Heart left ventricle (tissue), 16 donors: ENCODE measurements around the gene PTPRN2. TPM values are rescaled to one million over a fixed set of nuclear protein-coding genes. Genes with fewer than 3 reads are reported as not detected.

Experiments used
- ATAC-seq, 4 donors: fragments of 200-7000 bp; cut with Tn5 transposase; one replicate each; pipeline ENCODE4 v1.9.1; 2020 to 2022; ENCODE audit warnings: moderate library complexity in 4 of 4, mild to moderate bottlenecking in 3 of 4, moderate number of reproducible peaks in 1 of 4
- DNase-seq, 5 donors: peaks; one replicate each; pipeline ENCODE4 v3.0.0-alpha.2; 2020
- H3K27ac ChIP-seq, 12 donors: fragments of 200-600 bp; sonication (generic) in 4 of 12; one replicate each; pipeline versions ENCODE4 v1.5.0 to v1.8.0; 2016 to 2022; ENCODE audit warnings: mild to moderate bottlenecking in 2 of 12
- H3K27me3 ChIP-seq, 9 donors: fragments of 200-600 bp; sonication (generic) in 2 of 9; one replicate each; pipeline versions ENCODE4 v1.5.1 to v1.8.0; 2016 to 2022; ENCODE audit warnings: mild to moderate bottlenecking in 3 of 9
- H3K36me3 ChIP-seq, 9 donors: fragments of 200-600 bp; sonication (generic) in 2 of 9; one replicate each; pipeline versions ENCODE4 v1.5.0 to v1.8.0; 2018 to 2022; ENCODE audit warnings: mild to moderate bottlenecking in 2 of 9
- H3K4me1 ChIP-seq, 12 donors: fragments of 200-600 bp; sonication (generic) in 4 of 12; one replicate each; pipeline versions ENCODE4 v1.5.0 to v1.8.0; 2016 to 2022; ENCODE audit warnings: mild to moderate bottlenecking in 3 of 12
- H3K4me3 ChIP-seq, 12 donors: fragments of 200-600 bp; sonication (generic) in 4 of 12; one replicate each; pipeline versions ENCODE4 v1.5.0 to v1.8.0; 2017 to 2022; ENCODE audit warnings: mild to moderate bottlenecking in 9 of 12, moderate library complexity in 4 of 12
- H3K9me3 ChIP-seq, 12 donors: fragments of 200-600 bp; sonication (generic) in 4 of 12; one replicate each; pipeline versions ENCODE4 v1.5.0 to v1.8.0; 2016 to 2022; ENCODE audit warnings: mild to moderate bottlenecking in 1 of 12
- POLR2A ChIP-seq, 2 donors: fragments of 450-650 bp; IDR thresholded peaks; one replicate each; pipeline ENCODE4 v1.6.1; 2017; ENCODE audit warnings: antibody characterized with exemption in 2 of 2, mild to moderate bottlenecking in 2 of 2, moderate library complexity in 2 of 2
- WGBS, 4 donors: extraction: QIAGEN DNeasy Blood & Tissue Kit in 2 of 4; methylation state at CpG; one replicate each; pipeline versions ENCODE4 v1.1.5 to v1.1.7; 2013 to 2018; 5-methylcytosine and 5-hydroxymethylcytosine counted together
- intact Hi-C, 10 donors: fragments of 100-400 bp; cut with DNase I; formaldehyde crosslinking; loops; one replicate each; pipeline versions ENCODE4 v1.11.1 to v1.14.2; 2022
- polyA plus RNA-seq, 2 donors: library from polyadenylated mRNA; stranded (reverse); fragments of 200-250 nt; gene quantifications; one replicate each; pipeline ENCODE4 v1.2.3, GENCODE V29; 2013
- total RNA-seq, 9 donors: library from RNA; depleted of rRNA in 2 of 9; stranded (reverse); fragments of >200 nt in 2 of 9; fragmentation: NEBNext Ultra II Directional in 3 of 9; extraction: Animal tissue kit (Norgen Biotek cat#: 25700) in 3 of 9; gene quantifications; one replicate each; pipeline versions ENCODE4 v1.1.0 to v1.2.4, GENCODE V29; 2016 to 2023
- TF ChIP-seq, protein P1 (sequence below), 12 donors: fragments of 200-600 bp; sonication (generic) in 4 of 12; IDR thresholded peaks; one replicate each; pipeline versions ENCODE4 v1.5.0 to v1.8.0; 2018 to 2022; ENCODE audit warnings: antibody characterized with exemption in 12 of 12, mild to moderate bottlenecking in 5 of 12
- donor health status: ischemic (EF 13 %, LVEDD 7.1; RV severe dilation, severe dysfunction).
- donor health status: healthy with polysubstance abuse.
- donor health status: DM: no; HTN: yes; CAD: no.
- donor health status: DM: no; HTN: no; CAD: no.
- donor health status: ischemic (EF 25% LVEDD 6.9; RV normal size, moderate dysfunction).
- donor health status: ischemic (EF 25% LVEDD 5.7; RV mildly dilated, moderate dysfunction).
- donor health status: healthy.
- donor health status: DM: yes; HTN: yes; CAD: no.
- donor health status: ischemic (EF 35%, LVEDD 5.7; RV mildly dilated, moderate dysfunction).
- donor health status: nonischemic (EF 11% LVEDD 7.7; RV severe dilation, severe dysfunction).
- donor health status: DM: yes; HTN: yes; CAD: no.
- donor health status: PGD.
- donor health status: ischemic (EF 29% LVEDD 5.4; RV normal size, mild dysfunction).
- donor health status: nonischemic (EF 23%, LVEDD 6.1; RV moderate dilation, normal function).

PTPRN2 gene
- total and polyA plus RNA-seq, 11 donors, result 0.61 to 2.3 (median 1.3) TPM

DNA sequence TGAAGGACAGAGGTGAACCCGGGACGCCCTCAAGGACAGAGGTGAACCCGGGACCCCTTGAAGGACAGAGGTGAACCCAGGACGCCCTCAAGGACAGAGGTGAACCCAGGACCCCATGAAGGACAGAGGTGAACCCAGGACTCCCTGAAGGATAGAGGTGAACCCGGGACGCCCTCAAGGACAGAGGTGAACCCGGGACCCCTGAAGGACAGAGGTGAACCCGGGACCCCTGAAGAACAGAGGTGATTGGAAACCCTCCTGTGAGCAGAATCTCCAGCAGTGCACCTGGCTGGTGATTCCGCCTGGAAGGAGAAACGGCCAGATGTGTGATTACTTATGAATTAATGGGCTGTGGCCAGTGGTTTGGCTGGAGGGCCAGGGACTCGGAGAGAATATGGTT lies 272.3 kb downstream of the PTPRN2 start:
- intact Hi-C loops, result no loop called here
- no peak for DNase-seq
- TF ChIP-seq POLR2A (IDR thresholded peaks at IDR 0.05), result no peak
- TF ChIP-seq, protein P1, sequence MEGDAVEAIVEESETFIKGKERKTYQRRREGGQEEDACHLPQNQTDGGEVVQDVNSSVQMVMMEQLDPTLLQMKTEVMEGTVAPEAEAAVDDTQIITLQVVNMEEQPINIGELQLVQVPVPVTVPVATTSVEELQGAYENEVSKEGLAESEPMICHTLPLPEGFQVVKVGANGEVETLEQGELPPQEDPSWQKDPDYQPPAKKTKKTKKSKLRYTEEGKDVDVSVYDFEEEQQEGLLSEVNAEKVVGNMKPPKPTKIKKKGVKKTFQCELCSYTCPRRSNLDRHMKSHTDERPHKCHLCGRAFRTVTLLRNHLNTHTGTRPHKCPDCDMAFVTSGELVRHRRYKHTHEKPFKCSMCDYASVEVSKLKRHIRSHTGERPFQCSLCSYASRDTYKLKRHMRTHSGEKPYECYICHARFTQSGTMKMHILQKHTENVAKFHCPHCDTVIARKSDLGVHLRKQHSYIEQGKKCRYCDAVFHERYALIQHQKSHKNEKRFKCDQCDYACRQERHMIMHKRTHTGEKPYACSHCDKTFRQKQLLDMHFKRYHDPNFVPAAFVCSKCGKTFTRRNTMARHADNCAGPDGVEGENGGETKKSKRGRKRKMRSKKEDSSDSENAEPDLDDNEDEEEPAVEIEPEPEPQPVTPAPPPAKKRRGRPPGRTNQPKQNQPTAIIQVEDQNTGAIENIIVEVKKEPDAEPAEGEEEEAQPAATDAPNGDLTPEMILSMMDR (IDR thresholded peaks at IDR 0.05), result no peak
- 83 to 91% (median 88%) methylated on average over 11 of the region's 11 CpGs for WGBS, 4 donors
- Histone ChIP-seq H3K4me1 (peaks cover 0 to 17% (median 0%) of the 10 kb centered on the region in 12 donors), H3K36me3 (no peaks in the 10 kb centered on the region), H3K9me3 (peaks cover 0 to 11% (median 0%) of the 10 kb centered on the region in 12 donors), H3K27ac (no peak overlapping the region), H3K4me3 (no peak overlapping the region), H3K27me3 (peaks cover 0 to 29% (median 12%) of the 10 kb centered on the region in 9 donors)
- ATAC-seq, result no peak

DNA sequence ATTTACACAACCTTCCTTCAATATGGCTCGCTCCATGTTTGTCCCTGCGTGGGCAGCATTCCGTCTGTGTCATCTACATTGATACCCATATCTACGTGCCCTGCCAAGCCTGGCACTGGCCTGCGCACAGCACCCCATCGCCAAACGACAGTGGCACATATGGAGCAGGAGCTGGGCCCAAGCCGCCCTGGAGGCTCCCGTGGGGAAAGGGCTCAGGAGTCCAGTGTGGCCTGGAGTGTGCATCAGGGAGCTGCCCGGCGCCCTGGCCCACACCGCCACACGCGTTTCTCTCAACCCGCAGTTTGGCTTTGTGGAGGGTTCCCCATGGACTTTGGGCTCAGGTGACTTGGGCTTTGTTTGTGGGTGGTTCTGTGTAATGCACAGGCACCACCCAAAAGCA lies 273.2 kb downstream of the PTPRN2 start:
- WGBS, 4 donors, result 92 to 97% (median 95%) methylated on average over 15 of the region's 15 CpGs
- no peak for TF ChIP-seq POLR2A (IDR thresholded peaks at IDR 0.05)
- TF ChIP-seq, protein P1 (IDR thresholded peaks at IDR 0.05), result no peak
- Histone ChIP-seq H3K4me3 (no peak overlapping the region), H3K36me3 (no peaks in the 10 kb centered on the region), H3K4me1 (peaks cover 0 to 17% (median 0%) of the 10 kb centered on the region in 12 donors), H3K27ac (no peak overlapping the region), H3K27me3 (peaks cover 0 to 29% (median 12%) of the 10 kb centered on the region in 9 donors), H3K9me3 (peaks cover 0 to 11% (median 0%) of the 10 kb centered on the region in 12 donors)
- ATAC-seq (no peak), DNase-seq (no peak)
- intact Hi-C loops, result no loop called here

DNA sequence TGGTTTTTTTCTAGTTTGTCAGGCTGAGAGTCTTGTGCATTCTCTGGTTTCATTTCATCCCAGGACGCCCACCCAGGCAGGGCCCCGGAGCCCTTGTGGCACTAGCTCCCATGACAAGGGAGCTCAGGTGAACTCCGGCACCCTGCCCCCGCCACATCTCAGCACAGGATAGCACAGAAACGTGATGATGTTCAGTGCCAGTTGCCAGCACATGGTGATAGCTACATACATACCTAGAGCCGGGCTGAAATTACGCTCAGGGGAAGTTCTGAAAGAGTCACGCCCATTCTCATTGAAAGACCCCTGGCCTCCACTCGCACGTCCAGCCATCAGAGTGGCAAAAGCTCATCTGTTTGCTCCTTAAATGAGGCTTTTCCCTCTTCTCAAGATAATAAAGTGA lies 273.7 kb downstream of the PTPRN2 start:
- TF ChIP-seq POLR2A (IDR thresholded peaks at IDR 0.05), result no peak
- TF ChIP-seq, protein P1 (IDR thresholded peaks at IDR 0.05), result no peak
- H3K36me3 ChIP-seq, result no peaks in the 10 kb centered on the region
- DNase-seq (no peak), ATAC-seq (no peak)
- 83 to 90% (median 86%) methylated on average over 10 of the region's 10 CpGs for WGBS, 4 donors
- intact Hi-C loops, result no loop called here
- H3K27ac ChIP-seq, result no peak overlapping the region
- peaks cover 0 to 11% (median 0%) of the 10 kb centered on the region in 12 donors for H3K9me3 ChIP-seq
- H3K4me3 ChIP-seq, result no peak overlapping the region
- peaks cover 0 to 29% (median 12%) of the 10 kb centered on the region in 9 donors for H3K27me3 ChIP-seq
- peaks cover 0 to 17% (median 0%) of the 10 kb centered on the region in 12 donors for H3K4me1 ChIP-seq

DNA sequence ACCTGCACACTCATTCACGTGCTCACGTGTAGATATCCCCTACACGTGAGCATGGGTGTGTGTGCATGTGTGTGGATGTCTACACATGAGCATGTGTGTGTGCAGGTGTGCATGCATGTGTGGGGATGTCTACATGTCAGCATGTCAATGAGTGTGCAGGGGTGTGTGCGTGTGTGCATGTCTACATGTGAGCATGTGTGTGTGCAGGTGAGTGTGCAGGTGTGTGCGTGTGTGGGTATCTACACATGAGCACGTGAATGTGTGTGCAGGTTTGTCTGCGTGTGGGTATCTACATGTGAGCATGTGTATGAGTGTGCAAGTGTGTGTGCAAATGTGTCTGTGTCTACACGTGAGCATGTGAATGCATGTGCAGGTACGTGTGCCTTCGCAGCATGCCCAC lies 274.8 kb downstream of the PTPRN2 start:
- 93 to 97% (median 96%) methylated on average over 10 of the region's 10 CpGs for WGBS, 4 donors
- TF ChIP-seq, protein P1 (IDR thresholded peaks at IDR 0.05), result no peak
- Histone ChIP-seq H3K27me3 (peaks cover 0 to 17% (median 8%) of the 10 kb centered on the region in 9 donors), H3K27ac (no peak overlapping the region), H3K9me3 (peaks cover 0 to 21% (median 8%) of the 10 kb centered on the region in 12 donors), H3K36me3 (no peaks in the 10 kb centered on the region), H3K4me3 (no peak overlapping the region), H3K4me1 (peaks cover 0 to 9% (median 0%) of the 10 kb centered on the region in 12 donors)
- ATAC-seq (no peak), DNase-seq (no peak)
- intact Hi-C loops, result no loop called here
